Spinal cord (tissue), 10 donors: ENCODE measurements around the gene MRAS. TPM values are rescaled to one million over a fixed set of nuclear protein-coding genes. Genes with fewer than 3 reads are reported as not detected.
A peak's percentile ranks its signal among the peaks of the same experiment; 100 is the strongest.

Source experiments
- DNase-seq, 6 donors: peaks; one replicate each; pipeline versions ENCODE4 v3.0.0 to v3.0.0-alpha.2; 2013 to 2015; ENCODE audit warnings: low spot score in 6 of 6, low read depth in 4 of 6
- H3K27ac ChIP-seq: one replicate; pipeline ENCODE4 v1.5.1; 2013; ENCODE audit warnings: low read depth, low read length, control low read depth
- H3K27me3 ChIP-seq: one replicate; pipeline ENCODE4 v1.6.1; 2013; ENCODE audit warnings: low read length; ENCODE audit not compliant: control insufficient read depth, insufficient read depth
- H3K36me3 ChIP-seq: one replicate; pipeline ENCODE4 v1.6.1; 2013; ENCODE audit warnings: low read length; ENCODE audit not compliant: control insufficient read depth, insufficient read depth
- H3K4me1 ChIP-seq: one replicate; pipeline ENCODE4 v1.6.1; 2013; ENCODE audit warnings: low read length; ENCODE audit not compliant: control insufficient read depth, insufficient read depth
- H3K4me3 ChIP-seq: one replicate; pipeline ENCODE4 v1.5.1; 2013; ENCODE audit warnings: low read depth, low read length, control low read depth
- H3K9me3 ChIP-seq: one replicate; pipeline ENCODE4 v1.6.1; 2013; ENCODE audit warnings: low read length; ENCODE audit not compliant: control insufficient read depth, insufficient read depth
- WGBS: methylation state at CpG from one replicate; pipeline ENCODE4 v1.1.5; 2013; ENCODE audit warnings: missing lambda C conversion rate; ENCODE audit not compliant: insufficient coverage; 5-methylcytosine and 5-hydroxymethylcytosine counted together
- polyA plus RNA-seq, 2 donors: library from polyadenylated mRNA; unstranded; fragments of 120-200 nt; gene quantifications; one replicate each; pipeline ENCODE4 v1.2.1, GENCODE V29; 2013; ENCODE audit not compliant: insufficient read length in 2 of 2
- total RNA-seq, 2 donors: library from RNA; depleted of rRNA in 1 of 2; stranded (reverse); fragments of 120-200 nt in 1 of 2; fragments of >200 nt in 1 of 2; gene quantifications; one replicate each; pipeline versions ENCODE4 v1.2.3 to v1.2.4, GENCODE V29; 2013 to 2014
- donor health status: healthy.

The MRAS gene
- total and polyA plus RNA-seq, 4 donors, result 55.0 to 83.9 (median 81.7) TPM

DNA sequence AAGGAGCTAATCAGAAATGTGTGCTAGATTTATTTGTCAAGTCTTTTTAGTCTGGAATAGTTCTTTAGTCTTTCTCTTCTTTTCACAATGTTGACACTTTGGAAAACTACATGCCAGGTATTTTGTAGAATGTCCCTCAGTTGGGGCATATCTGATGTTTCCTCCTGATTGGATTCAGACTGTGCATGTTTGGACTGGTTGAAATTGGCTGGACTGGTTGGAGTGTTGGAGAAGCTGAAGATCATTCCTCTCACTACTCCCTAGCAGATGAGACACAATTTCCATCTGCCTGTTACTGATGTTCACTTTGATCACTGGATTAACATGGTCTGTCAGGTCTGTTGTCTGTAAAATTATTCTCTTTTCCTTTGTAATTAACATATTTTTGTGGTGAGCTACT, 22.4 kb upstream of the MRAS start:
- H3K4me3 ChIP-seq, result no peak overlapping the region
- no peaks in the 10 kb centered on the region for H3K36me3 ChIP-seq
- H3K27ac ChIP-seq, result no peak overlapping the region
- H3K9me3 ChIP-seq, result no peaks in the 10 kb centered on the region
- no peak for DNase-seq
- no peaks in the 10 kb centered on the region for H3K27me3 ChIP-seq
- H3K4me1 ChIP-seq, result peaks cover 9% of the 10 kb centered on the region

GRCh38 chr3:138326866-138327595, 21.3 kb upstream of the MRAS start:
- H3K9me3 ChIP-seq, result no peaks in the 10 kb centered on the region
- H3K27me3 ChIP-seq, result no peaks in the 10 kb centered on the region
- no peak for DNase-seq
- H3K4me3 ChIP-seq, result no peak overlapping the region
- 95% methylated on average over 6 of the region's 12 CpGs for WGBS
- no peaks in the 10 kb centered on the region for H3K36me3 ChIP-seq
- H3K27ac ChIP-seq, result no peak overlapping the region
- H3K4me1 ChIP-seq, result peaks cover 9% of the 10 kb centered on the region

- 83% methylated on average over 1 of the region's 4 CpGs for WGBS
- no peaks in the 10 kb centered on the region for H3K9me3 ChIP-seq
- no peaks in the 10 kb centered on the region for H3K36me3 ChIP-seq
- H3K27me3 ChIP-seq, result no peaks in the 10 kb centered on the region
- no peak overlapping the region for H3K27ac ChIP-seq
- no peak overlapping the region for H3K4me3 ChIP-seq
- no peak for DNase-seq
- peaks cover 9% of the 10 kb centered on the region for H3K4me1 ChIP-seq
Observed at GRCh38 chr3:138327831-138328230, 20.5 kb upstream of the MRAS start.

GRCh38 chr3:138328341-138328740, 20.0 kb upstream of the MRAS start:
- DNase-seq, result peak in 1 of 6 donors; percentile 50
- no peak overlapping the region for H3K27ac ChIP-seq
- peaks cover 9% of the 10 kb centered on the region for H3K4me1 ChIP-seq
- H3K4me3 ChIP-seq, result peak overlapping the region; percentile 67
- no peaks in the 10 kb centered on the region for H3K9me3 ChIP-seq
- WGBS, result 17% methylated on average over 1 of the region's 2 CpGs
- H3K36me3 ChIP-seq, result no peaks in the 10 kb centered on the region
- H3K27me3 ChIP-seq, result no peaks in the 10 kb centered on the region

- H3K27ac ChIP-seq, result peak within 1 kb of the TSS; percentile 72
- 0% methylated on average over 60 of the region's 62 CpGs for WGBS
Observed at GRCh38 chr3:138329127-138329983, 19.0 kb upstream of the MRAS start, which contains the start of gene NME9. TSS of gene NME9 (minus strand) at chr3:138329851. CDS start at chr3:138329335, 516 bp downstream.

GRCh38 chr3:138329984-138330293, 18.4 kb upstream of the MRAS start:
- Histone ChIP-seq H3K4me3 (peak overlapping the region; percentile 67), H3K9me3 (no peaks in the 10 kb centered on the region), H3K4me1 (peaks cover 9% of the 10 kb centered on the region), H3K36me3 (no peaks in the 10 kb centered on the region), H3K27me3 (no peaks in the 10 kb centered on the region), H3K27ac (peak overlapping the region; percentile 72)
- WGBS, result 0% methylated on average over 5 of the region's 7 CpGs
- no peak for DNase-seq

More at GRCh38 chr3:138329127-138329983, 19.0 kb upstream of the MRAS start, which contains the start of gene NME9:
- H3K4me3 ChIP-seq, result peak within 1 kb of the TSS; percentile 67
- no peaks in the 10 kb centered on the region for H3K36me3 ChIP-seq
- H3K27me3 ChIP-seq, result no peaks in the 10 kb centered on the region
- no peaks in the 10 kb centered on the region for H3K9me3 ChIP-seq
- DNase-seq, result peak in 5 of 6 donors; percentile 81 to 99 (median 88)
- H3K4me1 ChIP-seq, result peaks cover 9% of the 10 kb centered on the region

- Histone ChIP-seq H3K4me3 (no peak overlapping the region), H3K27ac (no peak overlapping the region), H3K4me1 (peaks cover 9% of the 10 kb centered on the region), H3K36me3 (no peaks in the 10 kb centered on the region), H3K27me3 (no peaks in the 10 kb centered on the region), H3K9me3 (no peaks in the 10 kb centered on the region)
- peak in 1 of 6 donors; percentile 45 for DNase-seq
- 89% methylated on average over 4 of the region's 6 CpGs for WGBS
Observed at GRCh38 chr3:138331143-138331894, 17.1 kb upstream of the MRAS start.

DNA sequence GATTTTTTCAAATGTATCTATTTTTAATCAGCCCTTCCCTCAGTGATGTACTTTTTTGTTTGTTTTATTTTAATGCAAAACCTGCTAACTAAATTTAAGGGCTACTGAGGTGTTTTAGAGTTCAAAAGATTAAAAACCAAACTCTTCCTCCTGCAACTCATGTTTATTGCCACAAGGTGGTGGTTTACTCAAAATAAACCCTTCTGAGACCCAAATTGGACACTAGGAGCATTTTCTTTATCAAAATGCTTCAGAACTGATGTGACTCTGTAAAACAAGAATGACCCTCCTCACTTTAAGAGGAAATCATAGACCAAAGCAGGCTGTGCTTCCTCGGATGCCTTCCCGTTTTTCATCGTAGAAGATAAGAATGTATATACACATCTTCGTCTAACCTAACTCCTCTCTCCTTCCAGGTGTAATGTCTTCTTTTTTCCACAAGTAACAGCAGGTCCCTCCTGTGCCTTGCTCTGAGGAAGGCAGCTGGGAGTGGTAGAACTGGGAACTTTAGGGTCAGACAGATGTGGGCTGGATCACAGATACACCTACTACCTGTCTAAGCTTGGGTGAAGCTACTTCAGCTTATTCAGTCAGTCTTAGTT, 15.8 kb upstream of the MRAS start:
- no peaks in the 10 kb centered on the region for H3K36me3 ChIP-seq
- no peak overlapping the region for H3K27ac ChIP-seq
- peak in 2 of 6 donors; percentile 61 to 77 for DNase-seq
- no peaks in the 10 kb centered on the region for H3K9me3 ChIP-seq
- WGBS, result 20% methylated on average over 1 of the region's 4 CpGs
- H3K4me3 ChIP-seq, result no peak overlapping the region
- peaks cover 9% of the 10 kb centered on the region for H3K4me1 ChIP-seq
- H3K27me3 ChIP-seq, result no peaks in the 10 kb centered on the region

DNA sequence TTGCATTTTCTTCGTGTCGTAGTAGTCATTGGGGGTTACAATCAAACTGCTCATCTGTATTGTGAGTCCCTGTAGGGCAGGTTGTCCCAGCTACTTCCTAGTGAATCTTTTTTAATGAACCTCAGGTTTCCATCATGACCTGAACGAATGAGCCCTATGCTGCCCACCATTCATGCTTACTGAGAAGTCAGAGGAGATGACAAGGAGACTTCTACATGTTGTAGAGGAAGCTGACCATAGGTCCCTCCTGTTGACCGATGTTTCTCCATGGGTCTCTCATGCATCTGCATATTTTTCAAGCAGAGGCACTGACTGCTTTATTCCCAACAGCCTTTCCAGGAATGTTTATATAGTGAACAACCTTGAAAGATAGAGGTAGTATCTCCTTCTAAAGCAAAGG, 13.8 kb upstream of the MRAS start:
- H3K36me3 ChIP-seq, result no peaks in the 10 kb centered on the region
- H3K27me3 ChIP-seq, result no peaks in the 10 kb centered on the region
- H3K4me1 ChIP-seq, result peaks cover 4% of the 10 kb centered on the region
- H3K4me3 ChIP-seq, result no peak overlapping the region
- no peak overlapping the region for H3K27ac ChIP-seq
- H3K9me3 ChIP-seq, result no peaks in the 10 kb centered on the region
- 95% methylated on average over 2 of the region's 4 CpGs for WGBS
- no peak for DNase-seq
